GM18498 (cell line): ENCODE data around the gene RANBP2.
A peak's percentile ranks its signal among the peaks of the same experiment; 100 is the strongest.
"Not testable (repeated sequence)": the region's sequence is repeated elsewhere in the genome, so short reads cannot be mapped to it uniquely, and the experiment has no call there.

Experiments
- ATAC-seq: cut with Tn5 transposase; IDR thresholded peaks from one replicate; pipeline ENCODE4 v1.9.1; 2021; ENCODE audit warnings: mild to moderate bottlenecking, moderate library complexity; ENCODE audit not compliant: unreplicated experiment

The RANBP2 gene

GRCh38 chr2:108719149-108720044 is at the start of gene RANBP2:
Gene RANBP2 (plus strand): TSS chr2:108719482. CDS start chr2:108719607, 125 bp downstream.
- ATAC-seq: peak; percentile 98

DNA sequence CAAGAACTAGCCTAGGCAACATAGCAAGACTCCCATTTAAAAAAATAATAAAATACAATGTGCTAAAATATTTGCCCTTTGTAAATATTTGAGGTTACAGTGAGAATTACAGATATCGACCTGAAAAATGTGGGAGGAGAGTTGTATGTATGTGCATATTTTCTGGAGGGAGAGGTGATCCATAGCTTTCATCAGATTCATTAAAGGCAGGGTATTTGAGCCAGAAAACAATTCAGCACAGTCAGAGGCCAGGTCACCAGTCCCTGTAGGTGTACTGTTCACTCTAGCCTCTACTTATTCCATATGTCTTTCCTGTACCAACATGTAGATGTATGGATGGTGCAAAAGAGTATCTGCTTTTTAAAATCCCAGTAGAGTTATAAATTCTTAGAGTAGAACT is 49.0 kb upstream of the RANBP2 start:
- not testable (repeated sequence) for ATAC-seq

- not testable (repeated sequence) for ATAC-seq
Measured at GRCh38 chr2:108672200-108672805, 47.0 kb upstream of the RANBP2 start.

DNA sequence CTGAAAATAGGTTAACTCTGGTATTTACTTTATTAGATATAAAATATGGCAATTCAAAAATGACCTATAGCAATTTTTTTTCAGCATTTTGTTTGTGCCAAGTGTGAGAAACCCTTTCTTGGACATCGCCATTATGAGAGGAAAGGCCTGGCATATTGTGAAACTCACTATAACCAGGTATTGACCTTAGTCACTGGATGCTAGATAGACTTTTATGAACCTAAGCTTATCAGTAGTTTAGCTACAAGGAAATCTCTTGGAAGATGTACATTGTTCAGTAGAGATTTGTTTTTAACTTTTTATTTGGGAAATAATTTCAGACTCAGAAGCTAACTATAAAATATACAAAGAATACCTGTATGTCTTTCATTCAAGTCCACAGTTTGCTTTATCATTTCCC is 42.8 kb upstream of the RANBP2 start:
- ATAC-seq: not testable (repeated sequence)

DNA sequence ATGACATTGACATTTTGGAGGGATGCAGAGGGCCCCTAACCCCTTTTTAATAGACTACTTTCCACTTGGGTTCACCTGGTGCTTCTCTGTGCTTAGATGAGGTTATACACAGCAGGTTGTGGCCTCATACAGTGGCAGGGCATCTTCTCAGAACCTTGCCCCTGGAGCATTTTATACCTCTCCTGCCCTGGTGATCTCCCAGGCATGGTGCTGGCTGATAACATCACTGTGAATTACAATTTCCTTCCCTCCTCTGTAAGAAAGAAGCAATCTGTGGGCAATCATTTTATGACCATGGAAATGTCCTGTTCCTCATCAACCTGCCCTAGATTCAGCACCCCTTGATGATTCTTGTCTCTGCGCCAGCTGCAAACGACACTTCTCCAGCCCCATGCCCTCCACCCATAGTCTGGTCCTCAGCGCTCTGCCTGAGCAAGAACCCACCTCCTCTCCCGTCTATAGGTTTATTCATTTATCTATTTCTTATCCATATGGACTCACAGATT is 42.0 kb upstream of the RANBP2 start:
- not testable (repeated sequence) for ATAC-seq

DNA sequence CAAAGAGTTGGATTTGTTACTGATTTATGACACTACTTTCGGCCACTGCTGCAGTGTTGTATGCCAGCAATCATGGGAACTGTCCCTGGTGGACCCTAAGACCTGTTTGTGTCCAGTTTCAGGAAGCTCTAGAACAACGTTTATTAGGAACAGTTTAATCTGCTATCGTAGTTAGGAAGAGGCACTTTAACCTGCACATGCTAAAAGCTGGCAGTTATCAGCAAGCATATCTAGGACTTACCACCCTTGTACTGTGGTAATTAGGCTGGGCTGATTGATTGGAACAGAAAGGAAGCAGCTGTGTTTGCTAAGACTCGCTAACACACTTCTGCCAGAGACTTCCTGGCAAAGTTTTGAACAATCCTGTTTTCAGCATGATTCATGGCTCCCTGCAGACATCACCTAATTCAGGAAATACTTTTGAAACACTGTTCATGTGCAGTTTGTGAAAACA is 41.1 kb upstream of the RANBP2 start:
- ATAC-seq: not testable (repeated sequence)

- not testable (repeated sequence) for ATAC-seq
Measured at GRCh38 chr2:108680805-108681204, 38.5 kb upstream of the RANBP2 start.

- ATAC-seq: not testable (repeated sequence)
Measured at GRCh38 chr2:108688818-108689756, 30.2 kb upstream of the RANBP2 start.

DNA sequence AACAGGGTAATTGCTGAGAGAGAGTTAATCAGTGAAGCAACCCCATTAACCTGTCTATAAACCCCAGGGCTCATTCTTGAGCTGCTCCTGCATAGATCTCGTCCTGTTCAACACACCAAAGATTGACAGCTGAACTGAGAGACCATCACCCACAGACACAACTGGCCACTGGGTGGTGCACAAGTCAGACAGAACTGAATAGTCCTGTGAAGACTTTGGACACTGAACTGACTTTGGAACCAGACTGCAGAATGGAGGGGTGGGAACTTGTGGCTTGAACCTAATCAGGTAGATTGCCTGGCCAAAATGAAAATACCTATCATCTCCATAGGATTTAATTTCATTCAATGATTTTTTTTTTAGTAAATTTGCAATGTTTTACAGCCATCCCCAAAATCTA is 29.3 kb upstream of the RANBP2 start:
- ATAC-seq: not testable (repeated sequence)

GRCh38 chr2:108691447-108691846 is 27.8 kb upstream of the RANBP2 start:
- no peak for ATAC-seq

- no peak for ATAC-seq
Measured at GRCh38 chr2:108701208-108701607, 18.1 kb upstream of the RANBP2 start.

GRCh38 chr2:108701806-108702205 is 17.5 kb upstream of the RANBP2 start:
- no peak for ATAC-seq

GRCh38 chr2:108704871-108705270 is 14.4 kb upstream of the RANBP2 start:
- no peak for ATAC-seq

DNA sequence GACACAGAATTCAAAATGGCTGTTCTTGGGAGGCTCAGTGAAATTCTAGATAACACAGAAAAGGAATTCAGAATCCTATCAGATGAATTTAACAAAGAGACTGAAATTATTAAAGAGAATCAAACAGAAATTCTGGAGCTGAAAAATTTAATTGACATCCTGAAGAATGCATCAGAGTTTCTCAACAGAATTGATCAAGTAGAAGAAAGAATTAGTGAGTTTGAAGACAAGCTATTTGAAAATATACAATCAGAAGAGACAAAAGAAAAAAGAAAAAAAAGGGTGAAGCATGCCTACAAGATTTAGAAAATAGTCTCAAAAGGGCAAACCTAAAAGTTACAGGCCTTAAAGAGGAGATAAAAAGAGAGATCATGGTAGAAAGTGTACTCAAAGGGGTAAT is 12.0 kb upstream of the RANBP2 start:
- no peak for ATAC-seq

- ATAC-seq: not testable (repeated sequence)
Measured at GRCh38 chr2:108716971-108717370, 2.3 kb upstream of the RANBP2 start.

DNA sequence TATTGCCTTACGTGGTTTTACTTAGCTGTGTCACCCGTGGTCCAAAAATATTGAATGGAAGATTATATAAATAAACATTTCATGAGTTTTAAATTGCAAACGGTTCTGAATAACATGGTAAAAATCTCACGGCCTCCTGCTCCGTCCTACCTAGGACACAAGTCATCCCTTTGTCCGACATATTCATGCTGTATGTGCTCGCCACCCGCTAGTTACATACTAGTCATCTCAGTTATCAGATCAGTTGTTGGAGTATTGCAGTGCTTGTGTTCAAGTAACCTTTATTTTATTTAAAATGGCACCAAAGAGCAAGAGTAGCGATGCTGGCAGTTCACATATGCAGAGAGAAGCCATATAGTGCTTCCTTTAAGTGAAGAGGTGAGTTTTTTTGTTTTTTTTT is 6.8 kb downstream of the RANBP2 start:
- not testable (repeated sequence) for ATAC-seq

DNA sequence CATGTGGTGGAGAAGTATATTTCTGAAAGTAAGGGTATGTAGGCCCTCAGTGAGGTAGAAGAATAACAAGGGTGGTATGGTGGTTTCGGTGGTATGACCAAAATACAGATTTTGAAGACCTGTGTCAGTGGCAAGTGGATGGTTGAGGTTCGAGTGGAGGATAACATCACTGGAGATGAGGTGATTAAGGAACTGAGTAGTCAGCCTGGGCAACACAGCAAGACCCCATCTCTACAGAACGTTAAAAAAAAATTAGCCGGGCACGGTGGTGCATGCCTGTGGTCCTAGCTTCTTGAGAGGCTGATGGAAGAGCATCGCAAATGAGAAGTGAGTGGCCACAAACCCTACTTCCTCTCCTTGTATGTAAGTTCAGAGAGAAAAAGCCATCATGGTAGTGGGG is 15.4 kb downstream of the RANBP2 start:
- ATAC-seq: not testable (repeated sequence)

- not testable (repeated sequence) for ATAC-seq
Measured at GRCh38 chr2:108757973-108758372, 38.7 kb downstream of the RANBP2 start.

GRCh38 chr2:108762618-108763017 is 43.3 kb downstream of the RANBP2 start:
- not testable (repeated sequence) for ATAC-seq

- not testable (repeated sequence) for ATAC-seq
Measured at GRCh38 chr2:108766671-108767070, 47.4 kb downstream of the RANBP2 start.

- ATAC-seq: not testable (repeated sequence)
Measured at GRCh38 chr2:108767859-108768258, 48.6 kb downstream of the RANBP2 start.
